Activated CD4-positive, alpha-beta T cell treated with anti-CD3 and anti-CD28 coated beads, Interleukin-2, amount 50 U/mL, for 16 hours (primary cell): Measurements from ENCODE around the gene SMPD3.

ENCODE experiments used
- DNase-seq: peaks from one replicate; pipeline ENCODE4 v3.0.0-alpha.2; 2020

The SMPD3 gene

DNA sequence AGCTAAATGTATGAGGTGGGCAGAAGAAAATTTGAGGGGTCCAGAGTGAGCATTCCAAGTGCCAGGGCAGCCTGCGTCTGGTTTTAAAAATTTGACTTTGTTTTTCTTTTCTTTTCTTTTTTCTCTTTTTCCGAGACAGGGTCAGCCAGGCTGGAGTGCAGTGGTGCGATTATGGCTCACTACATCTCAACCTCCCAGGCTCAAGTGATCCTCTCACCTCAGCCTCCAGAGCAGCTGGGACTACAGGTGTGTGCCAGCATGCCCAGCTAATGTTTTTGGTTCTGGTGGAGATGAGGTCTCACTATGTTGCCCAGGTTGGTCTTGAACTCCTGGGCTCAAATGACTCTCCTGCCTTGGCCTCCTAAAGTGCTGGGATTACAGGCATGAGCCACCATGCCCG is 15.6 kb downstream of the SMPD3 start:
- DNase-seq = no peak

DNA sequence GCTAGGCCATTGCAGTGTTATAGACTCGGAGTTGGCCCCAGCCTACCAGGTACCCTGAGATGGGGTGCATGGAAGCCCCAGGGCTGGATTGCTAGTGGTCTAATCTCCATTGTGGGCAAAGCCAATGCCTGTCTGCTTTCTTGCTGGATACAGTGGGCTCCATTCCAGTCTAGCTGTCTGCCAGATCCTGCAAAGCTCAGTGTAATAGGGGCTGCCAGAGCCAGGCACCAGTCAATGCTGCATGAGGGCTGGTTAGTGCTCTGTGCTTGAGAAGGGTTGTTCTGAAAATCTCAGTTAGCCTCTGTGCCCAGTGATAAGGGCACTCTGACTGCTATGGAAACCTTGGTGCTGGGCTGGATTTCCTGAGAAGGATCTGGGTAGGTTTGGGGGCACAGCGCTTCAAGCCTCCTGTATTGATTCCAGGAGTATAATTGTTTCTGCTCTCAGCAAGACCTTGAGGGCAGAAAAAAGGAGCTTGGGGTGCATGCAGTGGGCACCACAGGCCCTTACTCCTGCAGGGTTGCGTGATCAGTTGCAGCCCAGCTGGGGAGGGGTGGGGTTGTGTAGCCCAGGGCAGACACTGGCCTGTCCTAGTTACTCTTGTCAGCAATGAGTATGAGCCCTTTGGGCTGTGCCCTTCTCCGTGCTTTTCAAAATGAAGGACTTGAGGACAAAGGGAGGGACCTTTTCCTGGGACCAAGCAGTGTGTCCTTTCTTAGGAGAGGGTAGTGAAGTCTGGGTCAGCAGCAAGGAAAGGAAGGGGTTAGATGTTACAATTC is 19.0 kb downstream of the SMPD3 start:
- no peak for DNase-seq

DNA sequence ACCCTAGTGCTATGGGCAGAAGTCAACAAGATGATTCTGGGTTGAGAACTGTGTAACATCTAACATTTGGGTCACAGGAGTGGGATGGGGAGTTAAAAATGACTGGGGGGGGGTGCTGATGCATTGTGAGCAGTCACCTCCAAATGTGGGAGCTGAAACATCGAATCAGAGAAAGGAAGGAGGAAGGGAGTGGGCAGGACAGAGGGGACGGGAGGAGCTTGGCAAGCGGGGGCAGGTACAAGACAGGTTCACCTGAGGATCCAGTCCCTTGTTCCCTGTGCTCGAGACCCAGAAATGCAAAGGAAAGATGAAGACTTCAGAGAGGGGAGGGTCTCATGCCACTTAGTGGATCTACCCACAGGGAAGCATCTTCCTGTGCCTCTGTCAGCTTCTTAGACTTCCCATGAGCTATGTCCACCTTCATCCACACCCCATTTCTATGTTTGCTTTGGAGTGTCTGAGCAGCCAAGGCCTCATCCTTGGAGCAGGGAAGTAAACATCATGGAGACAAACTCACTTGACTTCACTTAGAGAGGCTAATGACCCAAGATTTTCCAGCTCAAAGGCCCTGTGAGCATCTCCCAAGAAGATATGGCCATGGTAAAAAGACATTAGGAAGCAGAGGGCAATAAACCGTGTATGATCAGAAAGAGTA is 20.5 kb downstream of the SMPD3 start:
- DNase-seq = no peak

DNA sequence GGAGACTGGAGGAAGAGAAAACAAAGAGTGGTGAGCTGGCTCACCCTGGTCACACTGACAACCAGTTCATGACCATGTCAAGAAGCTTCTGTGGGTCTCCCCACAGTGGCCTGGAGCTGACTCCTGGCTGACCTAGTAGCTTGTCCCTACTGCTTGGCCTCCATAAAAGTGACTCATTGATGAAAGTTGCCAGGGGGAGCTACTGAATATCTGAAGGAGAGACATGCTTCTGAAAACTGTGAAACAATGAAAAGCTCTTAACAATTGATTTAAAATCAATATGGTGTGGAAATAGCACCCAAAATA is 22.0 kb downstream of the SMPD3 start:
- DNase-seq = no peak

DNA sequence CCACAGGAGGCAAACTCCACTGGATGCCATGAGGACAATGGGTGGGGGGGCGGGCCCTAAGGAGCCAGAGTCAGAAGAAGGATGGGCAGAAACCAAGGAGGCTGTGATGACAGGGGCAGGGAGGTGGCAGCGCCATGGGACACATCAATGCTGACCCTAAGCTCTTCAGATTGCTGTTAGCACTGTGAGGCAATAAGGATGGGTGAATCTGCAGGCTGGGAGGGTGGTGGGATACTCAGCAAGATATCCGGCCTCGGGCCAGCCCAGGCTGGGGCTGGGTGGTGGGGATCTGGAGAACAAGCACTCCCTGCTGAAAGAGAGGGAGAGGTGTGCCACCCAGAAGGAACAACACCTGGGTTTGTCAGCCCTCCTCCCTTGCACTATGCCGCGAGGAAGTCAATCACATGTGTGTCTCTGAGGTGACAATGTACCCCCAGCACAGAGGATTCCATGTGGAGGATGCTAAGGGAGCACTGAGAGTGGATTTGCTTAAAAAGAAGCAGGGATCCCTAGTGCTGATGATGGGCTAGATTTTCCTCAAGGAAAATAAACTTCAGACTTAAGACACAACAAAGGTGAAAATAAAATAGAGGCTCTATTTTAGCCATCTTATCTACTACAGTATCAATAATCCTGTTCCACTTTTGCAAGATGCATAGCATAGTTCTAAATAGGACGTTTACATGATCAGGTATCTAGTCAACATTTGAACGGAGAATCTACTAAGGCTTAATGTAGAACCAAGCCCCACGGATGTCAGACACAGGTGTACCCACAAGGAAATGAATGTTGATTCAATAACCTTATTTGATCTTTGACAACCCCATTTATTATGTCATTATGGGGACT is 22.6 kb downstream of the SMPD3 start:
- no peak for DNase-seq

DNA sequence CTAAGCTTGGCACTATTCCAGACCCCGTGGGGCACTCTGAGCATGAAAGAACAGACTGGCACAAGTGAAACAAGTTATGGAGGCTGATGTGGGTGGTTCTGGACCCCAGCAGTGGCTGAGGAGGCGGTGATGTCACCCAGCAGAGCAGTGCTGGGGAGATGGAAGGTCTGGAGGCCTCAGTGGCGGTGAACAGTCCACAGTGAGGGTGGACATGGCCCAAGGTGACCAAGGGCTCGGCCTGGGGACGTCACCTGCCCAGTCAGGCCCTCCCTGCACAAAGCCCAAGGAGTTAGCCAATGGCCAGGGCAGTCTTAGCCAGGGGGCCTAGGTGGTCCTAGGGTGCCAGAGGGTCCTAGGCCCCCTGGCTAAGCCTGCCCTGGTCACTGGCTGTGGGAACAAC is 24.5 kb downstream of the SMPD3 start:
- DNase-seq = no peak

DNA sequence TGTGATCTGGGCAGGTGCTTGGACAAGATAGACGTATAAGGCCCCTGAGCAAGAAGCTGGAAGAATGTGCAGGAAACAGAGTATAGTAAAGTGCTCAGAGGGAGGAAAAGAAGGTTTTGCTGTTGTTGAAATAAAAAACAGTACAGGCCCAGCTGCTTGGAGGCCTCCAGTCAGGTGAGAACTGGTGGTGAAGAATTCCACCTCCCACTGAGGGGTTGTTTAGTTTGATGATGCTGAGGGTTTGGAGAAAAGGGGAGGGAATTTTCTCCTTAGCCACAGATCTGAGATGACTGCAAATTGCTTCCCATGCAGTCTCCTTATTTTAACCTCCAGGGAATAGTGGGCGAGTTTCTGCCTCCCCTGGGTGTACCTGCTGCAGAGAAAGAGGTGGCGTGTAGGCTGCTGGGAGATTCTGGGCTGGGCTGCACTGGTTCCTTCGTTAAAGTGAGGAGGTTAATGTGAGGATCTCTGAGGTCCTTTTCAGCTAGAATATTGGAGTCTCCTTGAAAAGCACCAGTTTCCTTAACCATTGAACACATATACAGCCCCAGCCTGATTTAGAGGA is 25.8 kb downstream of the SMPD3 start:
- DNase-seq = no peak

DNA sequence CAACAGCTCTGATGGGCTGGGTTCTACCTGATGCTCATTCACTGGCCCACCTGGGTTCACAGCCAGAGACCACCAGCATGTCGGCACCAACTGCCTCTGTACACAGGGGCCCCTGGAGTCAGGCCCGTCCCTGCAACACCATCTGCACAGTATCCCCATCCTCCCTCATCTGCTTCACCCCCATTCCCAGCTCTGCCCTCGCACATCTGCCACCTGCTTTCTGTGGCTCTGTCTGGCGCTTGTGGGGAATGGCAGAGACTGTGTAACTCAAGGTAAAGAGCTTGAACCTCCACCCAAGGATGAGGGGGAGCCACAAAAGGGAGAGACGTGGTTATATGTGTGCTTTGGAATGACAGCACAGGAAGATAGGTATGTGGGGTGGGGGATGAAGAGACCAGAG is 27.2 kb downstream of the SMPD3 start:
- DNase-seq = no peak

DNA sequence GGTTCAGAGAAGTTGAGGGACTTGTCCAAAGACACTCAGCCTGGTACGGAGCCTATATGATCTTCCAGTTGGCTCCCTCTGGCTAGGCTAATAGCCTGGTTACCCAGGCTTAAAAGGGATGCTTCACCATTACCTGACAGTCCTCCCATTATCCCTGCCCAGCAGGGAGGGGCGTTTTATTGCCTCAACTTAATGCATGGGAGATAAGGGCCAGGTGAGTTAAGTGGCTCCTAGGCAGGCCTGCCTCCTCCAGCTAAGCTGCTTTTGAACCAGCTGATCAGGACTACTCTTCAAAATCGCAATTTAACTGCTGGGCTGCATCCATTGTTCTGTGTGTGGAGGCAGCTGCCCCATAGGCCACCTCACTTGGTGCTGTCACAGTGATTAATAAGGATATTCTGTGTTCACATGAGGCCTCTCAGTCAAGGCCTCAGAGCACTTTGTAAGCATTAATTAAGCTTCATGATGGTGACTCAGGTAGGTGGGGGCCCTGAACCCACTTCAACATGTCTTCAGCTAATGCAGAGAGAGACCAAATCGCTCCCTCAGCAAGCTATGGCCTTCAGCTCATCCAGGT is 27.9 kb downstream of the SMPD3 start:
- DNase-seq = no peak

DNA sequence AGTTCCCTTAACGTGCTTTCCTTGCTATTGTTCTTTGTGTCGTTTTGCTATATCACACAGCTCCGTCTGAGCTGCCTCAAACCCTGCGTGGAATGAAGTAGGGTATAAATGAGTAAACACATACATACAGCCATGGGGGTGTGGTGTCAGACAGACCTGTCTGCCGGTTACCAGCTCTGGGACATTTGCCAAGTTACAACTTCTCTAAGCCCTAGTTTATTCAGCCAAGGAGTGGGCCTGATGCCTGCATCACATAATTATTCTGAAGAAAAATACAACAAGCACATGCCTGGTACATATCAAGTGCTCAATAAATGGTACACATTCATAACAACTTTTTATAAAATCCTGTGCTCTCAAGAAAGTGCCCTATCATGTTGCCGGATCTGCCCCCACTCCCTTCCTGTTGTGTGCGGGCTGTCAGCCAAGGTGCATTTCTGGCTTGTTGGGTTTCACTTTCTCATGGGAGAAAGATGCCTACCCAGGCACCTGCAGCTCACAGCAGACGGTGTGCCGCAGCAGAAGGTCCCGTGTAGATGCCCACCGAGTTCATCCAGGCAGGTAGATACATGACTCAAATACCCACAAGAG is 30.5 kb downstream of the SMPD3 start:
- DNase-seq = peak; percentile 81

DNA sequence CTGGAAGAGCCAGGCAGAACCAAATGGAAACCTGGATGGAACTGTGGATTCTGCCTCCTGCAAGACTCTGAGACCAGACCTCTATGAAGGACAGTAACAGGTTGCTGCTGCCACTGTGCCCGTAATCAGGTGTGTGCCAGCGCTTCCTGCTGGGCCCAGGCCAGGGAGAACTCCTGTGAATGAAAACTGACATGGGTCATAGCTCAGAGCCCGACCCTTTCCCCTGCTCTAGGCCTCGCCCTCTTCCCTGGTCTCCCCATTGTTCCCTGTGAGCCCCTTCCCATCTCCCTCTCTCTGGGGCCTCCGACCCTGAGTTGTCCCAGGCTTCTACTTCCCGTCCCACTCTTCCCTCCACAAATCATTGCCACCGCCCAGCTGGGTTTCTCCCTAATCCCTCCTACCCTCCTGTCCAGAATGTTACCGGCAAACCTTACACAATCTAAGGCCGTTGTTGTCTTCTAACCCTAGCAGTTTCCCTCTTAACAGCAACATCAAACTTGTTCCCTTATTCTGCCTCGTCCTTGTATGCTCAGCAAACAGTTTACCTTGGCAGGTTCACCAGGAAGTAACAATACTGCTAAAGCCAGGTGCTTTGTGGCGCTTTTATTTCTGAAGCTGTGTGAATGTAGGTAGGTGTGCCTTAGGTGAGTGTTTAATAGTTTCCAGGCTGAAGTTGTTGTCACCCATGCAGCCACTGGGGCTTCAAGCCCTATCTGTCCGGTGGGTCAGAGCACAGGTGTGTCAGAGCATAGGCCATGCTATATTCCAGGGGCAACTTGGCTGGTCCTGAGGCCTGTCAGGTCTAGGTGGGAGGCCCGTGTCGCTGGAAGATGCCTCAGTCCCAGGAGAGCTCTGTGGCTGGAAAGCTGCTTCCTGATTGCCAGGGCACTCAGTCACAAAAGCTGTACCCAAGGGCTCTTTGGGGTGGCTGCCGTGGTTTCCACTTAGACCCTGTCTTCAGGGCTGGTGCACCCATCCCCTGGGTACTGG is 32.0 kb downstream of the SMPD3 start:
- DNase-seq = no peak

DNA sequence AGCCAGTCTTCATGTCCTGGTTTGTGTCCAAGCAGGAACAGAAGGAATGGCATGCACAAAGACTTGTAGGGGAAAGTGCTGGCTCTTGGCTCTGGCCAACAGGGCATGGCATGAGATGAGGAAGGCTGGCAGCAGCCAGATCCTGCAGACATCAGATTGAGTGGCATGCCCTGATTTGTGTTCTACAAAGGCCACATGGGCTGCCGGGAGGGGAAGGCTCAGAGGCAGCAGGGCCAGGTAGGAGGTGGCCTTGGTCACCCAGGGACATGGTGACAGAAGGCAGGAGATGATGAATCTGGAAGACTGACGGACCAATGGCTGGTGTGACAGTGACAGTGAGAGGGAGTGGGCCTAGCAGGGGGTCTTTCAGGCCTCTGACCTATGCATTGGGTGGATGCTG is 33.7 kb downstream of the SMPD3 start:
- no peak for DNase-seq

DNA sequence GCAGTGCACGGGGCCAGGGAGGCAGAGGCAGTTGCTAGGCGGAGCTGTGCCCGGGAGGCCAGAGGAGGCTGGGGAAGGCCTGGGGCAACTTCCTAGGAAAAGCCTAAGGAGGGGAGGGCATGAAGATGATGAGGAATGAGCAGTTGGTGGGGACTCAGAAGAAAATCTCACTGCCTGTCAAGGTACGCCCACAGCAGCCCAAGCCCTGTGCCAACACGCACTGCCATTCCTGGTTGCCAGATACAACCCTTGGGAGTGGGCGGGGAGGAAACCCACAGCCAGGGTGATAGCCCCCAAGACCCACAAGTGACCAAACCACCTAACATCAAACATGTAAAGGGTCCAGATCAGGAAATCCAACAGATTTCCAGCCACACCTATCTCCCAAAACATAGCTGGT is 36.2 kb downstream of the SMPD3 start:
- DNase-seq = no peak

DNA sequence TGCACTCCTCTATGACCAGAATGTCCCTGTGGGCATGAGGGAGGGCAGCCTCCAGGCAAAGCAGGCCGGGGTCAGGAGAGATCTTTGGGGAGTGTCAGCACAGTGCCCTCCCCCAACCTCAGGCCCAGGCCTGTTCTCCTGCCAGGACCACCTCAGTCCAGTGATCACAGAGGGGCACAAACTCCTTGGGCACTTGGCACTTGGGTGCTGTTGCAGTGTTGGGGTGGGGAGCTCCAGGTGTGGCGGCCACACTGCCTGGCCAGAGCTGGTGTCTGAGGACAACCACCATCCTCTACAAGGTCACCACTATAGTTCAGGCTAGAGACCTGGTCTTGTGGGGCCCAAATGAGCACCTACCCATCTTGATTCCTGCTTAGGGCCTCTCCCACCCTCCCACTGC is 37.2 kb downstream of the SMPD3 start:
- no peak for DNase-seq

DNA sequence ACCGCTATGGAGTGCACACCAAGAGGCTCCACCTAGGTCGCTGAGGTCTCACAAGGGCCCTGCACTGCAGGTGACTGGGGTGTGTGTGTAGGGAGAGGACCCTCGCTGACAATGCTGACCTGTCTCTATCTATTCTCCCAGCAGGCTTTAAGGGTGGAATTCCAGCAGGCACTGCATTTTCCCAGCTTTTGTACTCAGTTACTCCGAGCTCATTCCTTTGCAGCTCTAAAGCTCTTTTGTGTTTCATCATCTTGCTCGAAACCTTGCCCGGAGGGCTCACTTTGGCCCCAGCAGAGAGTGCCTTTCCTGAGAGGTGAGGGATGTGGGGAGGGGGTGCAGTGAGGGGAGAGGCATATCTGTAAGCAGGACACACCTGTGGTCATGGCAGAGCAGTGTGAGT is 39.3 kb downstream of the SMPD3 start:
- no peak for DNase-seq

DNA sequence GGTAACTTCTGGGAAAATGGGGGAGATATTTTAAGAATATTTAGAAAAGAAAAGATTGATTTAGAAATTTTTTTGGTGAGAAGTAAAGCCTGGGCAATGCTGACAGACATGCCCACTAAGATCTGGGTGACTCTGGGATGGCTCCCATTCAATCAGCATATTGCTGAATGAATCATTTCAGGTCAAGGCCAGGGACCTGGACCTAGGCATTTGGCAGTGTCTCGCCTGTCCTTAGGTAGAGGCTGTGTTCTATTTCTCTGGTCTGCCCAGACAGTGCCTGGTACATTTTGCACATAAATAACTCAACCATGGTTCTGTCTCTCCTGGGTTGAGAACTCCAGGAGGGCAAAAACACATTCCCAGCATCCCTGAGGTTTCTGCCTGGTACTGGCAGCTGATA is 39.9 kb downstream of the SMPD3 start:
- no peak for DNase-seq

DNA sequence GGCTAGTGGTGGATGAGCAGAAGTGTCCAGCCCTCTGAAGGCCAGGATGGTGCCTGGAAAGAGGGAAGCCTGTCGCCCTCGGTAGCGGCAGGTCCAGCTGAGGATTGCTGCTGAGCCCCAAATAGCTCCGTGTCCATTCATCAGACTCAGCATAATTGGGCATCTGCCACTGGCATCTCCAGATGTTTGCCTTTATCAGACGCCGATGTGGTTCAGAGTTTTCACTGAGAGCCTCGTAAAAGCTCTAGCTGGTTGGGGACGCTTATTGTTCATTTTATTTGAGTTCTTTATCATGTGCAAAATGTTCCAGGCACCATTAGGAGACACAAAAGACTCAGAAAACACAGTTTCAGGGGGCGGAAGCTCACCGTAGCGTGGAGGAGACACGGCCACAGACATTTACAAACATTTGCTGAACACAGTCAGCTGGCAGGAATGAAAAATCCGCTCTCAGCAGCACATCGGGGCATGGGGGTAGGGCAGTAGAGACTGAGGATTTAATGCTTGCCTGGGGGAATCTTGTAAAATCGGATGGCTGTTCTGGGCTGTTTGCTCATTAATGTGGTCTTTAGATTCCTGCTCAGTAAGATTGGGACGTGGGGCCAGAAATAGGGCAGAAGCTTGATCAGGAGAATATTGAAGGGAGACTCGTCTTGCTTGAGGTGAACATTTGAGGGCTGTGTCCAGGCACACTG is 41.7 kb downstream of the SMPD3 start:
- DNase-seq = no peak

DNA sequence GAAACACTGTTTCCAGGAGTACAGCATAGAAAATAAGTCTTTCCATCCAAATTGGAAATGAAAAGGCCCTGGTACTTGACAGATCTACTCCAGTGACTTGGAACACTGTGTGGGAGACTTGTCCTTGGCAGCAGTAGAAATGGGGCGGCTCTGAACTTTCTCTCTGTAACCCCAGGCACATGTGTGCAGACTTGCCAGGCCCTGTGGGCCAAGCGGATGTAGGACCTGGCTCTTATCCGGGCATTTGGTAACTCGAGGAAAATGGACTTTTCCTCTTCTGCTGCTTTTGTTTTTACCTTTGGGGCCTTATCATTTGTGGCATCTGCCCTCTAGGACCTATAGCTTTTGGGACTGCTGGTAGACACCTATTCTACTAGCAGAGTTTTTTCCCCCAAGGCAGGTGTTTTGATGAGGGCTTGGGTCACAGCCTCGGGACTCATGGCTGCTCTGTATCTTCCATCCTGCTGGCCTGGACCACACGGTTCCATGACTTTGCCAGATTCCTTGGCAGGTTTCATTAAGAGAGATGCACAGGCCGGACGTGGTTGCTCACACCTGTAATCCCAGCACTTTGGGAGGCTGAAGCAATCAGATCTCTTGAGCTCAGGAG is 43.5 kb downstream of the SMPD3 start:
- no peak for DNase-seq

DNA sequence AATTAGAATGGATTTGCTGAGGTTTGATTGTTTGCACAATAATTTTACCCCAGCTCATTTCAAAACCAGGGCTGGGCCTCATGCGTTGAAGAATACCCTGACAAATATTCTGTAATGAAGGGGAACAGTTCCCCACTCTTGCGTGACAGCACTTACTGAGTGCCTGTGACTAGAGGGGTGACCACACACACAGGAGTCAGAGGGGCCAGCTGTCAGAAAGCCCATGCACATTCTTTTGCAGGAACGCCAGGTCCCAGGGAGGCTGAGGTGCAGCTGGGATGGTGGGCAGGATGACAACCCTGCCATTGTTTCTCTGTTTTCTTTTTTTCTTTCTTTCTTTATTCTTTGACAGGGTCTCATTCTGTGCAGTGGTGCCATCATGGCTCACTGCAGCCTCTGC is 44.6 kb downstream of the SMPD3 start:
- DNase-seq = no peak

DNA sequence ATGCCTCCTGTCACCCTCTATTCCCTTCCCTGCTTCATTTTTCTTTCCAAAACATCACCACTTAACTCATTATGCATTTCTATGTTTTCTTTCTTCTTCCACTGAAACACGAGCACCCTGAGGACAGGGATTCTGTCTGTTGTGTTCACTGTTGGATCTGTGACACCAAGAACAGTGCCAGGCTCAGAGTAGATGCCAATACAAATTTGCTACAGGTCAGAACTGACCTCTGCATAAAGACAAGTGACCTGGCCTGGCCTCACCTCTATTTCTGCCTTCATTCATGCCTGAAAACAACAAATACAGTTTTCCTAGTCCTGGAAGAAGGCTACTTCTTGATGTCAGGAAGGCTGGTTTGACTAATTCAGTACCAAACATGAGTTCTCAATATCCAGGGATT is 45.1 kb downstream of the SMPD3 start:
- DNase-seq = no peak

DNA sequence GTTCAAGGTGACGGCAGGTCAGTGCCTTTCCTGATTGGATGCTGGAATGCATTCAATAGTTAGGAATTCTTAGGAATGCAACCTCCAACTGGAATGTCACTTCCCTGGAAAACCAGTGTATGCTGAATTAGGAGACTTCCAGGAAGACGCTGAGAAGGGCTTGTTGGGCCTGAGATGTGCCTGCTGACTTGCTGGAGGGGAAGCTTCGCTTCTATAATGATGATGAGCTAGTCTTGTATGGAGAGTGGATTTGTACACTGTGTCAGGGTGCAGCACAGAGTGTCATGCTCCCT is 45.6 kb downstream of the SMPD3 start:
- no peak for DNase-seq
